HepG2 (cell line): ENCODE data around the gene MAP3K2. TPM values are rescaled to one million over a fixed set of nuclear protein-coding genes. Genes with fewer than 3 reads are reported as not detected.

Experiments
- AGO2 ChIP-seq: fragments of 200-400 bp; formaldehyde crosslinking; optimal IDR thresholded peaks from 2 replicates; pipeline ENCODE3; 2017; ENCODE audit warnings: mild to moderate bottlenecking, low read depth, low read length, moderate library complexity
- CEBPZ ChIP-seq: IDR thresholded peaks from 2 replicates; pipeline ENCODE4 v1.6.1; 2012; ENCODE audit warnings: low read length, improper control_type of control experiment
- CHCHD3 ChIP-seq: sonication (generic); formaldehyde crosslinking; IDR thresholded peaks from 2 replicates; pipeline ENCODE4 v1.8.0; 2022; ENCODE audit warnings: mild to moderate bottlenecking, missing genetic modification reagents, moderate library complexity
- E2F2 ChIP-seq: sonication (generic); formaldehyde crosslinking; IDR thresholded peaks from 2 replicates; pipeline ENCODE4 v1.4.0; 2020; ENCODE audit warnings: missing genetic modification reagents, borderline replicate concordance
- ETV6 ChIP-seq: sonication (generic); formaldehyde crosslinking; conservative IDR thresholded peaks from 2 replicates; pipeline ENCODE4 v1.4.0; 2020; ENCODE audit warnings: missing genetic modification reagents
- GMEB2 ChIP-seq: IDR thresholded peaks from 2 replicates; pipeline ENCODE4 v1.6.1; 2016; ENCODE audit warnings: missing biosample characterization, missing genetic modification reagents, low read depth
- HNRNPUL1 ChIP-seq: fragments of 200-400 bp; formaldehyde crosslinking; IDR thresholded peaks from 2 replicates; pipeline ENCODE4 v1.6.1; 2017; ENCODE audit warnings: low read depth, mild to moderate bottlenecking, low read length, moderate library complexity
- KMT2A ChIP-seq: sonication (generic); formaldehyde crosslinking; IDR thresholded peaks from 2 replicates; pipeline ENCODE4 v1.4.0; 2020; ENCODE audit warnings: missing genetic modification reagents
- PHF21A ChIP-seq: sonication (generic); formaldehyde crosslinking; IDR thresholded peaks from 2 replicates; pipeline ENCODE4 v1.5.0; 2020; ENCODE audit warnings: mild to moderate bottlenecking, missing genetic modification reagents
- POLR2AphosphoS5 ChIP-seq: IDR thresholded peaks from 2 replicates; pipeline ENCODE4 v1.6.1; 2012; ENCODE audit warnings: low read depth, low read length
- PRMT3 ChIP-seq: sonication (generic); formaldehyde crosslinking; IDR thresholded peaks from 2 replicates; pipeline ENCODE4 v1.8.1; 2022; ENCODE audit warnings: low read depth, mild to moderate bottlenecking, moderate library complexity, missing genetic modification reagents, borderline replicate concordance
- RBFOX2 ChIP-seq: fragments of 200-400 bp; formaldehyde crosslinking; IDR thresholded peaks from 2 replicates; pipeline ENCODE4 v1.6.1; 2017; ENCODE audit warnings: low read depth, mild to moderate bottlenecking, low read length
- SMYD3 ChIP-seq: sonication (generic); formaldehyde crosslinking; IDR thresholded peaks from 2 replicates; pipeline ENCODE4 v1.8.1; 2023; ENCODE audit warnings: mild to moderate bottlenecking, missing genetic modification reagents
- TAF15 ChIP-seq: fragments of 200-400 bp; formaldehyde crosslinking; IDR thresholded peaks from one replicate; pipeline ENCODE4 v1.6.1; 2018; ENCODE audit warnings: mild to moderate bottlenecking, low read depth, low read length; ENCODE audit not compliant: poor library complexity, severe bottlenecking
- TEAD3 ChIP-seq: optimal IDR thresholded peaks from 2 replicates; pipeline ENCODE3; 2016; ENCODE audit warnings: borderline replicate concordance
- ZNF207 ChIP-seq: fragments of 450-650 bp; IDR thresholded peaks from 2 replicates; pipeline ENCODE4 v1.6.1; 2016; ENCODE audit warnings: antibody characterized with exemption, borderline replicate concordance
- ZNF512 ChIP-seq: sonication (generic); formaldehyde crosslinking; IDR thresholded peaks from 2 replicates; pipeline ENCODE4 v1.4.0; 2020; ENCODE audit warnings: mild to moderate bottlenecking, missing genetic modification reagents
- ZNF558 ChIP-seq: sonication (generic); formaldehyde crosslinking; IDR thresholded peaks from 2 replicates; pipeline ENCODE4 v1.9.0; 2022; ENCODE audit warnings: mild to moderate bottlenecking, missing genetic modification reagents, borderline replicate concordance
- ZNF619 ChIP-seq: sonication (generic); formaldehyde crosslinking; IDR thresholded peaks from 2 replicates; pipeline ENCODE4 v1.4.0; 2020; ENCODE audit warnings: mild to moderate bottlenecking, missing genetic modification reagents
- ZNF709 ChIP-seq: sonication (generic); formaldehyde crosslinking; IDR thresholded peaks from 2 replicates; pipeline ENCODE4 v1.5.0; 2020; ENCODE audit warnings: mild to moderate bottlenecking, missing genetic modification reagents
- ZNF746 ChIP-seq: sonication (generic); formaldehyde crosslinking; IDR thresholded peaks from 2 replicates; pipeline ENCODE4 v1.8.0; 2022; ENCODE audit warnings: mild to moderate bottlenecking, missing genetic modification reagents
- ZNF790 ChIP-seq: sonication (generic); formaldehyde crosslinking; IDR thresholded peaks from 2 replicates; pipeline ENCODE4 v1.8.0; 2022; ENCODE audit warnings: missing genetic modification reagents, mild to moderate bottlenecking, borderline replicate concordance
- polyA plus RNA-seq, 8 experiments: library from polyadenylated mRNA; depleted of rRNA in 3 of 8; stranded (reverse) in 7 of 8; unstranded in 1 of 8; fragments of >200 nt; fragmentation: Illumina TruSeq in 4 of 8; extraction: Trizol in 4 of 8; gene quantifications; 2 replicates each; pipeline versions ENCODE4 v1.2.1 to v1.2.3, GENCODE V29; 2011 to 2016; ENCODE audit warnings: low read depth in 4 of 8, missing spikeins in 1 of 8, mixed read lengths in 1 of 8; ENCODE audit not compliant: insufficient read depth in 1 of 8
- total RNA-seq, 5 experiments: library from RNA; depleted of rRNA; stranded (reverse); fragments of >200 nt; fragmentation: Illumina TruSeq; extraction: Trizol; gene quantifications; 2 replicates each; pipeline ENCODE4 v1.2.3, GENCODE V29; 2016; ENCODE audit warnings: low read depth in 1 of 5

The MAP3K2 gene
- total and polyA plus RNA-seq, 2 of the 13 experiments (the other 11 are each of a cell fraction or from before 2014, with no cell fraction given): 12.2 to 37.2 TPM

- TF ChIP-seq ZNF512: 0 out of 2 replicates have a peak, but pooled peaks have one; percentile 53
- no peak for TF ChIP-seq KMT2A (CRISPR knock-in tag)
- no peak for TF ChIP-seq ETV6
- peak; percentile 98 for TF ChIP-seq AGO2
- no peak for TF ChIP-seq PHF21A (CRISPR knock-in tag)
- TF ChIP-seq ZNF558 (CRISPR knock-in tag): no peak
- TF ChIP-seq CEBPZ: no peak
- no peak for TF ChIP-seq CHCHD3
- TF ChIP-seq TEAD3 (CRISPR knock-in tag): no peak
- peak; percentile 18; the same call in 1 of the 2 replicates for TF ChIP-seq POLR2AphosphoS5
- TF ChIP-seq E2F2 (CRISPR knock-in tag): no peak
- TF ChIP-seq HNRNPUL1: no peak
- no peak for TF ChIP-seq ZNF619 (CRISPR knock-in tag)
- peak; percentile 38 for TF ChIP-seq TAF15
- TF ChIP-seq SMYD3: no peak
- TF ChIP-seq ZNF207: no peak
- TF ChIP-seq GMEB2: no peak
- 0 out of 2 replicates have a peak, but pooled peaks have one; percentile 43 for TF ChIP-seq PRMT3 (CRISPR knock-in tag)
- no peak for TF ChIP-seq ZNF709
- peak; percentile 65 for TF ChIP-seq RBFOX2
- TF ChIP-seq ZNF790 (CRISPR knock-in tag): no peak
- no peak for TF ChIP-seq ZNF746 (CRISPR knock-in tag)
Observed at GRCh38 chr2:127428057-127428814, 40.5 kb upstream of the MAP3K2 start (continued).
